NCI-H345 treated with DMSO at 0.1 percent for 48 hours (cell line): ENCODE results near the gene SDHB.

Source experiments
- DNase-seq: peaks from one replicate; lab custom pipeline; 2025; ENCODE audit not compliant: unreplicated experiment; lab: John Stamatoyannopoulos, UW

The SDHB gene

DNA sequence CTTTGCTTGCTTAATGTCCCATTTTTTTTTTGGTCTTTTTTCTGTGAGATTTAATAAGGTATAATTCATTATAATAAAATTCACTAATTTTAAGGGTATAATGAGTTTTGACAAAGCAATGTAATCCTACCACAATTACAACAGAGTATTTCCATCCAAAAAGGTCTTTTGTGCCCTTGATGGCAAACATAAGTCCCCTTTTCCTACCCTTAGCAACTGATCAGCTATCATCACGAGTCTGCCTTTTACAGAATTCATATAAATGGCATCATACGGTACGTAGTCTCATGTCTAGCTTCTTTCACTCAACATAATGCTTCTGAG lies 7.5 kb downstream of the SDHB start:
- DNase-seq: no peak

GRCh38 chr1:17045634-17046333 lies 8.0 kb downstream of the SDHB start:
- no peak for DNase-seq

GRCh38 chr1:17045150-17045549 lies 8.7 kb downstream of the SDHB start:
- DNase-seq: no peak

- DNase-seq: no peak
These were observed 10.2 kb downstream of the SDHB start for GRCh38 chr1:17043676-17044075.

DNA sequence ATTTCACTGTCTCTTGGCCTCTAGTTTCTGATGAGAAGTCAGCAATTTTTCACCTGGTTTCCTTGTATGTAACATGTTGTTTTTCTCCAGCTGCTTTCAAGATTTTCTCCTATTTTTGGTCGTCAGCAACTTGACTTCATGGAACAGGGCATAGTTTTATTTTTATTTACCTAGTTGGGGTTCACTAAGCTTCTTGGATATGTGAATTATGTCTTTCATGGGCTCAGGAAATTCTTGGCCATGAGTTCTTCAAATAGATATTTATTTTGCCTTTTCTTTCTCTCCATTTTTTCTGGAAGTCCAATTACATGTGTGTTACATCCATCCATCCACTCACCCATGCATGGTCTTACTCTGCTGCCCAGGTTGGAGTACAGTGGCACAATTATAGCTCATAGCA lies 13.7 kb downstream of the SDHB start:
- no peak for DNase-seq

- no peak for DNase-seq
These were observed 14.3 kb downstream of the SDHB start for GRCh38 chr1:17039522-17039921.

DNA sequence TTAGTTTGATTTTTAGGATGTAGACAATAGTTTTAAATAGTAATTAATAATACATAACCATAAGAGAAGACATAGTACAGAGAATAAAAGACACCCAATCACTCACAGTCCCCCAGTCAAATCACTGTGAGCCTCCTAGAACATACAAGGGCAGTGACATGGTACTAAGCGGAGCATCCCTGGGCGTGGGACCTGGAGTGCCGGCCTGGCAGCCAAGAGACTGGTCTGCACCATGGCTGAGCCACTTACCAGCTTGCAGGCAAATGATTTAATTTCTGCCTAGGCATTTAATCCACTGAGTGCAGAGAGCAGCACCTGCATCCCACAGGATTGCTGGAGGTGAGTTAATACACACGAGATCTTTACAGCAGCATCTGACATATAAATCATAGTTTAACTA lies 20.4 kb downstream of the SDHB start:
- no peak for DNase-seq

GRCh38 chr1:17032741-17033140 lies 21.1 kb downstream of the SDHB start:
- DNase-seq: no peak

DNA sequence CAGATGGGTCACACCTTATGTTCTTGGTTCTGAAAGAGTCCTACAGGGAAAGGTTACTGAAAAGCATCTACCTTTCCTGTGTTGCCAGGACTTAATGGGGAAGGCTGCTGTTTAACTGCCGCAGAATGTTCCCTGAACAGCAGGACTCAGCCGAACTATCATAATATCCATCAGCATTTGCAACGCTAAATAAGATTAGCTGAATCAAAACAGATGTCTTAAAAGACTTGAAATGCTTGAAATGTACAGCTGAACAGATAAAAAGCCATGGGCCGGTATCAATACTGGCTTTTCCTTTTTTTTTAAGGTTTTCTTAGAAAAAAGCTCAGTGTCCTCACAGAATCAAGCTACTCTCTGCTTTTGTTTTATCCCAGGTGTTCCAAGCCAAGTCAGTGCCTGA lies 22.4 kb downstream of the SDHB start:
- no peak for DNase-seq

DNA sequence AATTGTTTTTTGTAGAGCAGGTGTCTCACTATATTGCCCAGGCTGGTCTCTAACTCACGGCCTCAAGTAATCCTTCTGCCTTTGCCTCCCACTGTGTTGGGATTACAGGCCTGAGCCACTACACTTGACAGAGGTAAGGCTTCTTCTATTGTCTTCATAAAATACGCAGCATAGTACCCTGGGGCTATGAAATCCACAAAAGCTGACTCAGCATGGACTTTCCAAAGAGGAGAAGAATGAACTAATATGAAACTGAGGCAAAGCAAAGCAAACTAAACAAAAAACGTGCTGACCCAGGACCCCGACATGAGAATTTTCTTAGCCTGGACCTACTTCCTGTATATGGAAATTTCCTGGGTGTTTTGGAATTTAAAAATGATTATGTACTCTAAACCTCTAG lies 23.6 kb downstream of the SDHB start:
- DNase-seq: no peak

DNA sequence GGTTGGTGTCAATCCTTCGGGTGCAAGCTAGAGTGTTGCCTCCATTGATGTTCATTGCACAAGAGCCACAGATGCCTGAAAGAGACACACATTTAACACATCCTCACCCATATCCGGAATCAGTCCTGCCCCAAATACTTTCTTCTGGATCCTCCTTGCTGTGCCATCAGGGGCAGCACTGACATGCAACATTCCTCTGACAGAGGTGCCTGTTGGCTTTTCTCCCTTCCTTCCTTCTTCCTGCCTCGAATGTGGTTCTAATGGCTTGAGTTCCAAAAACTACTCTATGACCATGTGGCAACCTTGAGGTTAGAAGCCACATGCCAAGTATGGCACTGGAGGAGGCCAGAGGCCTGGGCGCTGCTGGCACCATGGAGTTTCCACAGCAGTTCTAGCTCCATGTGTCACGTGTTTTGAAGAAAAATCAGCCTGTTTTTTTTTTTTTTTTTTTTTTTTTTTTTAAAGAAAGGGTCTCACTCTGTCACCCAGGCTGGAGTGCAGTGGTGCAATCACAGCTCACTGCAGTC lies 25.1 kb downstream of the SDHB start:
- no peak for DNase-seq

DNA sequence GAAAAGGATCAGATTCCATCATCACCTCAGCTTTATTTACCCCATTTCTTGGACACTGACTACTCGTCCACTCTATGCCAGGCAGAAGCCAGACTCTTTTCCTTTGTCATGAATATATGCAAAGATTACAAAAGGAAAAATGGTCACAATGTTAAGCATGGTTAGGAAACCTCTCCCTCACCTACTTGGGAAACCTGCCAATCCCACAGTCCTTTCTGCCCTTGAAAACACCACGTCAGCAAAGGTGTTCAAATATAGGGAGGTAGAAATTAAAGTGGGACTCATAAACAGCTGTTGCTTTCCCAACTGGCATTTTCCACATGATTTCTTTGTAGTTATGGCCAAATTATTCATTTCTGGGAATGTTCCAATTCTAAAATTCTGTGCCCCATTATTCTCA lies 25.9 kb downstream of the SDHB start:
- DNase-seq: no peak

DNA sequence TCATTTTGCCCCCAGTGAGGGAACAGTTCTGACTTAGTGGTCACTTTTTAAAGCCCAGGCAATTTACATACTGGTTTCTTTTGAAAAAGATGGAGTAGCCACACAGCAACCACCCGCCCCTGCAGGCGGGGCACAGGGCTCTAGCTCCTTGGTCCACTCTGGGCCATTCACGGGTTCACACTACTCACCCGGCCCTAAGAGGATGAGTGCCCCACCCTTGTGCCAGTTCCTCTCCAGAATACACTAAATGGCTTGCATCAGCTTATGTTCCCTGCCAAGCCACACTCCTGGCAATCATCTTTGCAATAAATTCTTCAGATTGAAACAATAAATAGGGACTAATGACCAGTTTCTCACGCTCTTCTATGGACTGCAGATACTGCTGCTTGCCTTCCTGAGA lies 26.4 kb downstream of the SDHB start:
- DNase-seq: no peak

DNA sequence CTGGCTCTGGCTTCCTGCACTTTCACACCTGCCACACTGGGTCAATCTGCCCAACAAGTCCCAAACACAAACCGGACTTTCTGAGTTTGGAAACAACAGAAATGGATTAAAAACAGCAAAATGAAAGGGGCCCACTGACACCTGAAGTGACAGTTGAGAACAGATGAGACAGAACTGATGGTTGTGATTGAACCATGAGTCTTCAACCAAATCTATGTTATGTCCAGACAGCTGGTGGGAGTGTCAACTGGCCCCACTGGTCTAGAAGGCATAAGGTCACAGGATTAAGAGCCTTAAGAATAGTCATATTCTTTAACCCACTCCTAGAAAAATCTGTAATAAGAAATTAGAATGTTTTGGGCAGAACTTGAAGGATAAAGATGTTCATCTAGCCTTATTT lies 29.1 kb downstream of the SDHB start:
- no peak for DNase-seq

DNA sequence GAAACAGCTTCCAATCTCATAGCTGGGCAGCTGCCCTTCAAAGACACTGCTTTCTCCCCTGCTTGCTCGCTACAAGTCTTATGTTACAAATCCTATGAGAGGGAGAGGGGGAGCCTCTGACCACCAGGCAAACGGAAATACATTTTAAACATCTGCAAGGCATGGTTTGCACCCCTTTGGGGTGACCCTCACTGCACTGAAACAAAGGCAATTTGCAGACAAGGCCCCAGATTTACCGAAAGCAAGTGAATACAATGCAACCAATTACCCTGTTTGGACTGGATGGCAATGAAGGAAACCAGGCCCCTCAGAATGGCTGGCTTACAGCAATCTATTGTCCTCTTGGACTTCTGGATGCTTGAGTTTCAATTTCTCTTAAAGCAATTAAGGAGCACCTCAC lies 30.3 kb downstream of the SDHB start:
- DNase-seq: no peak

DNA sequence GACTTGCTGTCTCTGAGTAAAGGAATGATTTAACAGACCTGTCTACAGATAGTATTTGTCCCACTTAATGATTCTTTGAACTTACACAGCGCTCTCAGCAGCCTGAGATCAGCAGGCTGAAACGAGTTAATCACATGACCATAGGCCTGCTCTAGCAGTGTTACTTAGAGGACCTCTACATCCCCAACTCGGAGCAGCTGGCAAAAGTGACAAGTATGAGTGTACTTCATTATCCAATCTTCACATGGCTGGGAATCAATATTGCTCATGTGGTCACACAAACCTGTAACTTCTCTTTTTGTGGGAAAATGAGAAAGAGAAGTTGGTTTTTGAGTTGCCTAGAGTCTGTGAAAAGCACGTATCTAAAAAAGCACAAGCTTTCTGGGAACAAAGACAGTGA lies 30.7 kb downstream of the SDHB start:
- DNase-seq: no peak

DNA sequence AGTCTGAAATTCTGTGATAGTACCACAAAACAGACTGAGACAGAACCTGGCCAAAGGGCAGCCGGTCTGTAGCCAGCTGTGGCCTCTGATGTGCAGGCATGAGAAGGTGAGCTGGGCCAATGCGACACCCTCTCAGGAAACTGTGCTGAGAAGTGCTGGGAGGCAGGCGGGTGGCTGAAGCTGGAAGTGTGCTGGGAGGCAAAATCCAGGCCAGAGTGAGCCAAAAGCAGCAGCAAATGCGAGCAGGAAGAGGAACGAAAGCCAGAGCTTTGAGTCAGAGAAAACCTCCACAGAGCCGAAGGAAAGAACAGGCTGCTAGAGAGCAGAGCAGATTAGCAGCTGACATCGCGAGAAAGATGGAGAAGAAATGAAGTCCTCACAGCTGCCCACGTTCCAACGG lies 31.9 kb downstream of the SDHB start:
- DNase-seq: no peak

- DNase-seq: no peak
These were observed 33.3 kb downstream of the SDHB start for GRCh38 chr1:17020502-17020901.

DNA sequence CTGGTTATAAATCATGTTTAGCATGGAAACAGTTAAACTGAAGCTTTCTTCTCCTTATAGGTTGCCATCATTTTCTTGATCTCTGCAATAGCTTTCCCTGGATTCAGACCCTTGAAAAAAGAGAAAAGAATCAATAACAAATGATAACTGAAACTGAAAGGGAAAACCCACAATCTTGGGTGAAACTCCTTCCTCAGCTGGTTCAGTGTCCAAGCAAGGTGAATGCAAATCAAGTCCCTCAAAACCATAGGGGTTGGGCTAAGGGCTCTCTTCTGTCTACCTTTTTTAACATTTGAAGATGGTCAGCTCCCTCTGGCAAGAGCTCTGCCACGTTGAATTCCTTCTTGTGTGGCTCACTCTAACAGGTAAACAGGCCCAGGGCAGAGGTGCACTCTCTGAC lies 35.0 kb downstream of the SDHB start:
- no peak for DNase-seq

DNA sequence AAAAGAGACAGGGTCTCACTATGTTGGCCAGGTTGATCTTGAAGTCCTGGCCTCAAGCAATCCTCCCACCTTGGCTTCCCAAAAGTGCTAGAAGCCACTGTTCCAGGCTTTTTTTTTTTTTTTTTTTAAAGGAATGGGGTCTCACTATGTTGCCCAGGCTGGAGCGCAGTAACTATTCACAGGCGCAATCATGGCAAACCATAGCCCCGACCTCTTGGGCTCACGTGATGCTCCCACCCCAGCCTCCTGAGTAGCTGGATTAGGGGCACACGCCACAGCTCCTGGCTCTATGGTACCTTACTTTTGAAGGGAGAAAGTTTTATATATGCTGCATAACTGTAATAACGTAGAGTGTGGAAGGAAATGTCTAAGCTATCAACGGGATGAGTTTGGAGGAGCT lies 36.4 kb downstream of the SDHB start:
- DNase-seq: no peak

DNA sequence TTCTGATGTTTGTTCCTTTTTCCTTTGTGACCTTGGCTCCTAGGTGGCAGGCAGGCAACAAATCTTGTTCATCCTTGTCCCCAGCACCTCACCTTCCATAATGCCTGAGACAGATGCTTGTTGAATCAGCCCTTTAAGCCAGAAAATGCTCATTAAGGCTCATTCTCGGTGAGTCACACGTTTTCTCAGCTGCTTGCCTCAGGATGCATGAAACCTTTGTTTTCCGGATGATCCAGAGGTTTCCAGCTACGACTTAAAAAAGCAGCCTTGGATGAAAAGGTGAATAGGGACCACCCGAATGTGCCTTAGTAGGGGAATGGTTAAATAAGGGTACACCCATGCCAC lies 37.5 kb downstream of the SDHB start:
- DNase-seq: no peak

GRCh38 chr1:17014671-17015567 lies 38.9 kb downstream of the SDHB start:
- no peak for DNase-seq
